HG02798 (cell line): ENCODE results near the gene C22orf15.

Experiments
- ATAC-seq: cut with Tn5 transposase; IDR thresholded peaks from one replicate; pipeline ENCODE4 v1.9.1; 2021; ENCODE audit warnings: mild to moderate bottlenecking; ENCODE audit not compliant: unreplicated experiment, poor library complexity

C22orf15 gene

DNA sequence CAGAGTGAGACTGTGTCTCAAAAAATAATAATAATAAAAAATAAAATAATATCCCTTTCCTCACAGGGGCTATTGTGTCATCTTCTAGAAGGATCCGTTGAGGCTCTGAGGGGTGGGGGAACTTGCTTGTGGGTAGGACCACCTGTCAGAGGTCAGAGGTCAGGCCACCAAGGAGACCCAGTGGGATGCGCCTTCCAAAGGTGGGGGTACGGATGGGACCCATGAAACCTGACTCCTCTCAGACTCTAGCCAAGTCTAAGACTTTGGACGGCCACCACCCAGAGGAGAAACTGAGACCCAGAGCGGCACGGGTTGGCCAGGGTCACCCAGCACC lies 9.5 kb downstream of the C22orf15 start:
- no peak for ATAC-seq

DNA sequence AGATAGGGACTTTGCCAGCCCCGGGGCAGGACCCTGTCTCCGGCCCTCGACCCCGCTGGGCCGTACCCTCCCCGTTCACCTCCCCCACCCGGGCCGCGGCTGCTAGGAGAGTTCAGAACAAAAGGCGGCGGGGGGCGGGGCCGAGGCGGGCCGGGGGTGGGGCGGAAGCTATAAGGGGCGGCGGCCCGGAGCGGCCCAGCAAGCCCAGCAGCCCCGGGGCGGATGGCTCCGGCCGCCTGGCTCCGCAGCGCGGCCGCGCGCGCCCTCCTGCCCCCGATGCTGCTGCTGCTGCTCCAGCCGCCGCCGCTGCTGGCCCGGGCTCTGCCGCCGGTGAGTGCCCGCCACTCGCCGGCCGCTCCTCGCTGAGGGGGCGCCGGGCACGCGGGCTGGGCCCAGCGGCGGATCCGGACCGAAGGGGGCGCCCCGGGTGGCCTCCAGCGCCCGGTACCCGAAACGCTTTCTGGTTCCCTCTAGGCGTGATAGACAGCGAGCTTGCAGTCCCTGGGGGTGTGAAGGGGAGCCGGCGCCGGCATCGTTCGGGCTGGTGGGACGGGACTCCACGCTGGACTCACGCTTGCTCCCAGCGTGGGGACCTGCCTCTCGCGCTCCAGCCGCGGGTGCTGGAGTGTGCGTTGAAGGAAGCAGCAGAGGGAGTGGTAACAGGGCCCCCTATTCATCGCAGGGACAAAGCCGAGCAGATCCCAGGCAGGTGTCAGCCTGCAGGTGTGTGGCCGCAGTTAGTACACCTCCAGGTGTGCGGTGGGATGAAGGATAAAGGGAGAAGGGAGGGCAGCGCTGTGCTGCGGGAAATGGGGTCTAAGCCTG lies 10.1 kb downstream of the C22orf15 start, which contains the start of gene MMP11:
Gene MMP11 (plus strand): TSS at position 201 of the 825 bp plus-strand sequence. CDS start 22 bp downstream, at position 223.
- ATAC-seq: no peak

DNA sequence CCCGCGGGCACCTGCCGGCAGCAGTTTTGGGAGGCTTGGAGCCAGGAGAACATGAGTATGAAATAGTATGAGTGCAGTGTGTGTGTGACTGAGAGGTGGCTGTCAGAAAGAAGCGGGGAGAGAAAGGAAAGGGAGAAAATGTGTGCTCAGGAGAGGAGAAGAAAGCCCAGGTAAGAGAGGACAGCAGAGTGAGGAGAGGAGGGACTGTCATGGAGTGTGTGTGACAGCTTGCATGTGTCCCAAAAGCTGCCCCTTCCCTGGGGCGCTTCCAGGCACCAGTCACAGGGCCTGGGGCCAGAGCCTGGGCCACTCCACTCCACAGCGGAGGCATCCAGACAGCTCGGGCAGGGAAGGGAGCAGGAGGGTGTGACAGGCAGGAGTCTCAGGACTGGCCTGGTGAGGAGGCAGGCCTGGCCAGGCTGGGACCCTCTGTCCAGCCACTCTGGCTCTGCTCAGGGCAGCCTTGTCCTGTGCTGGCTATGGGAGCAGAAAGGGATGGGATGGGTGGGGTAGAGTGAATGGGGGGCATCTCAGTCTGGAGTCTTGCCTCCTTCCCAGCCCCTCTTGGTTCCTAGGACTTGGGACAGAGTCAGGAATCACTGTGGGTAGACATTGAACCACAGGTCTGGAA lies 10.8 kb downstream of the C22orf15 start:
- no peak for ATAC-seq

DNA sequence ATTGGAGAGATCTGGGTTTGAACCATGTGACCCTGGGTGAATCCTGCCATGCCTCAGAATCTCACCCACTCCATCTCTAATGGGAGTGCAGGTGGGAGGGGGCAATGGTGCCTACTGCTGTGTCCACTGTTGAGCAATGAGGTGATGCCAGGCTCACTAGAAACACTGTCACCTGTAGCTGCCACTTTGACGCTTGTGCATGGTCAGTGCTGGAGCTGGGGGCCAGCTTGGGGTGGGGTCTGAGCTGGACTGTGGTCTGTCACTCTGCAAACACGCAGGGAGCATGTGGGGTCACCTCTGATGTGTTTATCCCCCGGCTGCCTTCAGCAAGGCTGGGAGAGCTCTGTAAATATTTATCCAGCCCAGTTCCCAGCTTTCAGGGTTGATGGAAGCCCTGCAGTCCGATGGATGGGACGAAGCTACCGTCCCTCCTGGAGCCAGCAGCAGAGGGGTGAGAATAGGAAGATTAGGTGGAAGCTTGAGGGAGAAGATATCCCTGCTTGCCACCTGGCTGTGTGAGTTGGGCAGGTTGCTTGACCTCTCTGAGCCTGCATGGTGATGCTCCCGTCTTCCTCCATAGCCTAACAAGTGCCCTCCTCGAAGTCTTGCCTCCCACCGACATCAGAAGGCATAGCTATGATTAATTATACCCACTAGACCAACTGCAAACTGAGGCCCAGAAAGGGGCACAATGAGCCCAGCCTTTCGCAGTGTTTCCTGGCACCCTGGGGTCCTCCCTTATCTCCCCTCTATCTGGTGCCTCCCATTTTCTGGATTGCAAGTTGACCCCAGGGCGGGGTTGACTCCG lies 11.5 kb downstream of the C22orf15 start:
- ATAC-seq: no peak

GRCh38 chr22:23774922-23775436 lies 12.2 kb downstream of the C22orf15 start:
- ATAC-seq: no peak

DNA sequence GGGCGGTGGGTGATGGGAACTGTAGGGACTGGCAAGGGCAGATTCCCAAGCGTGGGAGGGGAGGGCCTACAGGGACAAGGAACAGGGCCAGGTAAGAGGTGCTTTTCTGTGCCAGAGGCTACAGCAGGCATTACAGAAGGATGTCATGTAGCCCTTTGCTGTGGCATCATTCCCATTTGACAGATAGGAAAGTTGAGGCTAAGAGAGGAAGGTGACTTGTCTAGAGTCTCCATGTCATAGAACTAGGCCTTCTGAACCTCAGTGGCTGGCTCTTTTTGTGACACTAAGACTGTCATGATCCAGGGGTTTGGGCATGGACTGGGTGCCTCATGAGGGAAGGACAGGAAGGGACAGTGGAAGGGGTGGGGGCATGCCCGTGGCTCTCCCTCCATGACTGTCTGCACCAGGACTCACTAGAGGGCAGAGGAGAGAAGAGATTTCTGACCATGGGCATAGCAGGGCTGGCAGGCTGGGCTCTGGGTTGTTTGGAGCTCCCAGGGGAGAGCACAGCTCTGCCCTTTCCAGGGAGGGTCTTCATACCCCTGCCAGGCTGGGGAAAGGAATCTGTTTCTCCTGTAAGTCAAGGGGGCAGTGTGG lies 13.1 kb downstream of the C22orf15 start:
- no peak for ATAC-seq

- no peak for ATAC-seq
These were observed 15.2 kb downstream of the C22orf15 start for GRCh38 chr22:23777776-23778576.

- no peak for ATAC-seq
These were observed 15.7 kb downstream of the C22orf15 start for GRCh38 chr22:23778577-23778900.

GRCh38 chr22:23779083-23779482 lies 16.3 kb downstream of the C22orf15 start:
- no peak for ATAC-seq

- ATAC-seq: no peak
These were observed 16.9 kb downstream of the C22orf15 start for GRCh38 chr22:23779731-23780130.

DNA sequence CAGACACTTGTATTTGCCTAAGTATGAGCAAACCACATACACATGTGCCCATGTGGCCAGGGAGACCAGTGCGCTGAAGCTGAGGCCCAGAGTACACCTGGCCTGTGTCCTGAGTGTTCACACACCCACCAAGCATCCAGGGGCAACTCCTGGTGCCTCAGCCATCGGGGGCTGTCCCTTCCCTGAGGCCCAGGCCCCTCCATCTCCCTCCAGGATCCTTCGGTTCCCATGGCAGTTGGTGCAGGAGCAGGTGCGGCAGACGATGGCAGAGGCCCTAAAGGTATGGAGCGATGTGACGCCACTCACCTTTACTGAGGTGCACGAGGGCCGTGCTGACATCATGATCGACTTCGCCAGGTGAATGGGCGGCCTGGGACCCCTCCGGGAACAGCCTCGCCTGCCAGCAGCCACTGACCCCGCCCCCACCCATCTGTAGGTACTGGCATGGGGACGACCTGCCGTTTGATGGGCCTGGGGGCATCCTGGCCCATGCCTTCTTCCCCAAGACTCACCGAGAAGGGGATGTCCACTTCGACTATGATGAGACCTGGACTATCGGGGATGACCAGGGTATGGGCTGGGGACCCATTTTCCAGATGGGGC lies 17.5 kb downstream of the C22orf15 start:
- no peak for ATAC-seq

GRCh38 chr22:23781065-23781464 lies 18.3 kb downstream of the C22orf15 start:
- no peak for ATAC-seq

DNA sequence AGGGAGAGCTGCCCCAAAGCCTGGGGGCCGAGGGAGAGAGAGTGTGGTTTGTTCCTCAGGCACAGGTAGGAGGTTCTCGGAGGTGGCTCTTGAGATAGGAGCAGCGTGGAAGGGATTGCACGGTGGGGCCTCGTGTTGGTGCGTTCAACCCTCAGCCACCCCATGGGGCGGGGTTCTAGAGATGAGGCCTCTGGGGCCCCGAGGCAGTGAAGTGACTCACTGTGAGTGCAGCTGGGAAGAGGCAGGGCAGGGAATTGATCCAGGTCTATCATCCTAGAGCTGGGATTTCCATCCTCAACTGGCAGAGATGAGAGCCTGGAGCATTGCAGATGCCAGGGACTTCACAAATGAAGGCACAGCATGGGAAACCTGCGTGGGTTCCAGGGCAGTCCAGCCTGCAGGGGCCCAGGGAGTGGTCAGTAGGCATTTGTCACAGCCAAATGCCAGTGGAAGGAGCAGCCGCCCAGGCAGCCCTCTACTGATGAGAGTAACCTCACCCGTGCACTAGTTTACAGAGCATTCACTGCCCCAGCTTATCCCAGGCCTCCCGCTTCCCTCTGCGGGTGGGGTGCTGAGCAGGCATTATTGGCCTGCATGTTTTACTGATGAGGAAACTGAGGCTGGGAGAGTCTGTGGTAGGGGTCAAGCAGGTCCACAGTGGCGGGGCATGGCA lies 18.9 kb downstream of the C22orf15 start:
- no peak for ATAC-seq

DNA sequence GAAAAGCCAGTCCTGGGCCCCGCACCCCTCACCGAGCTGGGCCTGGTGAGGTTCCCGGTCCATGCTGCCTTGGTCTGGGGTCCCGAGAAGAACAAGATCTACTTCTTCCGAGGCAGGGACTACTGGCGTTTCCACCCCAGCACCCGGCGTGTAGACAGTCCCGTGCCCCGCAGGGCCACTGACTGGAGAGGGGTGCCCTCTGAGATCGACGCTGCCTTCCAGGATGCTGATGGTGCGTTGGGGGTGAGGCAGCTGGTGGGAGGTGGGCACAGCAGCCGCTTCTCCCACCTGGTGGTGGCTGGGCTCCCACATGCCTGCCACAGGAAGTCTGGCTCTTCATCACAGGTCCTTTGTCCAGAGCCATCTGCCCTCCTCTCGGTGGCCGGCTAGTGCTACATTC lies 19.5 kb downstream of the C22orf15 start:
- ATAC-seq: no peak

DNA sequence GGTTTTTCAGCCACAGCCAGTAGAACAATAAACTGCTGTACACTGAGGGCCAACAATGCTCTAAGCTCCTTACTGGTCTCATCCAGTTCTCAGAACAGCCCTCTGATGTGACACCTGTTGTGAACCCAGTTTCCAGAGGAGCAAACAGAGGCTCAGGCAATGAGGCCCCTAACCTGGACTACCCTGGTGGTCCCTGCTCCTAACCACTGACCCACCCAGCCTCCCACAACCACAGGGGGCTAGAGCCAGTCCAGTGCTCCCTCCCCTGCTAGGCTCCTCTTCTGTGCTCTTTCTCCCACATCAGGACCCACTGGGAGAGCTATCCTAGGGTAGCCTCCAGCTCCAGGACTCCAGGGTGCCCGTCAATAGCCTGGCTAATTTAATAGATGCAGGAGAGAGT lies 19.9 kb downstream of the C22orf15 start:
- ATAC-seq: no peak

GRCh38 chr22:23783265-23784150 lies 20.7 kb downstream of the C22orf15 start:
- ATAC-seq: no peak

DNA sequence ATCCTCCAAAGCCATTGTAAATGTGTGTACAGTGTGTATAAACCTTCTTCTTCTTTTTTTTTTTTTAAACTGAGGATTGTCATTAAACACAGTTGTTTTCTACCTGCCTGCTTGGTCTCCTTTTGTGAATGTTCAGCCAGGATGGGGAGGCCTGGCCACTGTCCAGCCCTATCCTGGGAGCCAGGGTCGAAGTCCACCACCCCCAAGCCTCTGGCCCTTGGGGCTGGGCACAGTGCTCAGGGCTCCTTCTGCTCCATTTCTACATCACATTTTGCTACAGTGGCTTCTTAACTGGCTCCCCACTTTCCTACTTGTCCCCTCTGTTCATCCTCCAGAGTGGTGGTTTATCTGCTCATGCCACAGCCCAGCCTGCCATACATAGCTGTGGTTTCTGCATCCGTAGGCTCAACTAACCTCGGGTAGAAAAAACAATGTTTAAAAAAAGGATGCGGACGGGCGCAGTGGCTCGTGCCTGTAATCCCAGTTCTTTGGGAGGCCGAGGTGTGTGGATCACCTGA lies 21.5 kb downstream of the C22orf15 start:
- ATAC-seq: no peak

DNA sequence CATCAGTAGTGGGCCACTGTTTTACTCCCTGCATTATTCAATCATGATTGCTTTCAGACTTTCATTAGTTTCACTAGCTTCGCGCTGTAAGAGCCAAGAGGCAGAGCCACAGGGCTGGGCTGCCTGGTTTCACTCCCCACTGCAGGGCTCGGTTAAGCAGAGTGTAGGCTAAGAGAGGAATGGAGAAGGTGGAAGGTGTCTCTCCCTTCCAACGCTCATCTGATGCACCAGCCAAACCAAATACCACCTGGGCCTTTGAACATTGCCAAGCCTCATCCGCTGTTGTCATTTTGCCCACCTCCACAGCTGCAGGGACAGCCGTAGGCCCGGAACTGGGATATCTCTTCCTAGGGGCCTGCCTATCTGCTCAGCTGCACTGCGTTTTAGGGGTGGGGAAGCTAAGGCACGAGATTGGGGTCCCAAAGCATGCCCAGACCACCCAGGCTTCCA lies 23.5 kb downstream of the C22orf15 start:
- ATAC-seq: no peak
